T-helper 17 cell (primary cell): ENCODE measurements around the gene GJB6. TPM values are rescaled to one million over a fixed set of nuclear protein-coding genes. Genes with fewer than 3 reads are reported as not detected.
A peak's percentile ranks its signal among the peaks of the same experiment; 100 is the strongest.

Experiments used
- ATAC-seq: fragments of 150-1000 bp; cut with Tn5 transposase; 2 replicates; pipeline ENCODE4 v1.10.0; 2021; ENCODE audit warnings: mild to moderate bottlenecking, moderate library complexity
- DNase-seq, 3 donors: peaks; one replicate each; pipeline versions ENCODE4 v3.0.0 to v3.0.0-alpha.2; 2020 to 2021
- H3K9me3 ChIP-seq: one replicate; pipeline ENCODE4 v1.7.0; 2013; ENCODE audit warnings: low read length, mild to moderate bottlenecking; ENCODE audit not compliant: control insufficient read depth, poor library complexity, severe bottlenecking
- H3K27ac Mint-ChIP-seq: one replicate; pipeline ENCODE4 v1.8.0; 2022; ENCODE audit warnings: mild to moderate bottlenecking, moderate library complexity, mixed read lengths
- H3K27me3 Mint-ChIP-seq: one replicate; pipeline ENCODE4 v1.8.0; 2022; ENCODE audit warnings: mixed read lengths
- H3K36me3 Mint-ChIP-seq: one replicate; pipeline ENCODE4 v1.8.0; 2022; ENCODE audit warnings: low read depth, mixed read lengths
- H3K4me1 Mint-ChIP-seq: one replicate; pipeline ENCODE4 v1.8.0; 2022; ENCODE audit warnings: mild to moderate bottlenecking, mixed read lengths
- H3K4me3 Mint-ChIP-seq: one replicate; pipeline ENCODE4 v1.8.0; 2022; ENCODE audit warnings: mild to moderate bottlenecking, moderate library complexity, mixed read lengths
- total RNA-seq, 4 donors: library from RNA in 2 of 4; stranded (reverse) in 2 of 4; gene quantifications; one replicate each; pipeline ENCODE4 v1.2.3 and lab custom pipeline; 2022 to 2026

The GJB6 gene
- total RNA-seq, 2 donors from 2014 or later: 1.3 to 3.3 TPM

- no peaks in the 10 kb centered on the region for H3K9me3 ChIP-seq
- H3K27me3 Mint-ChIP-seq: peaks cover 33% of the 10 kb centered on the region
- no peak overlapping the region for H3K4me3 Mint-ChIP-seq
- H3K4me1 Mint-ChIP-seq: peaks cover 5% of the 10 kb centered on the region
- no peak for DNase-seq
- H3K27ac Mint-ChIP-seq: no peak overlapping the region
- ATAC-seq: no peak
- H3K36me3 Mint-ChIP-seq: peaks cover 6% of the 10 kb centered on the region
Observed at GRCh38 chr13:20209948-20210347, 22.2 kb downstream of the GJB6 start.

- no peak for ATAC-seq
- no peak for DNase-seq
- Mint-ChIP-seq H3K27me3 (peaks cover 44% of the 10 kb centered on the region), H3K36me3 (peaks cover 6% of the 10 kb centered on the region), H3K4me3 (no peak overlapping the region), H3K4me1 (peaks cover 5% of the 10 kb centered on the region), H3K27ac (no peak overlapping the region)
- H3K9me3 ChIP-seq: no peaks in the 10 kb centered on the region
Observed at GRCh38 chr13:20206698-20207235, 25.4 kb downstream of the GJB6 start.

DNA sequence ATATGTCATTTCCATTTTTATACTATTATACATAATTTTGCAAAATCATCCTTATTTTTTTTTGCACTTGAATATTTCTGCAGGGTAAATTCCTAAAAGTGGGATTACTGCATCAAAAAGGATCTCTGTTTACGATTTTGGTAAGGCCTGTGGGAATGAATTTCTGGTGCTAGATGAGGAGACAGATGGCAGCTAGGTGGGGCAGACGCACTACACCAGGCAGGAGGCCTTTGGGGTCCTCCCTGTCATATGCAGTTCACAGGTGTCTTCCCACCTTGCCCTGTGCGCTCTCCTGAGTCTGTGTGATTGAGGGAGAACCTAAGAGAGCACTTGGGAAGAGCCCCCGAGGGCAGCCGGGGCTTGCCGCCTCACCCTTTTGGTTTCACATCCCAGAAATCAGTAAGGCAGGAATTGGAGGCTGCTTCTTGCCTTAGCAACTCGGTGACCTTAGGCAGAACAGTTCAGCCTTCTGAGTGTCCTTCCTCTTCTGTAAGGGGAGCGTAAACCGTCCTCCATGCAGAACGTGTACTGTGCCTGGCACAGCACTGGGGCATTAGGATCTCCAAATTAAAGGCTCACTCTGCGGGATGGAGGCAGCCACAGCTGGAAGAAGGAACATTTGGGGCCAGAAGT is 25.9 kb downstream of the GJB6 start:
- Mint-ChIP-seq H3K27ac (no peak overlapping the region), H3K36me3 (peaks cover 6% of the 10 kb centered on the region), H3K27me3 (peaks cover 44% of the 10 kb centered on the region), H3K4me3 (no peak overlapping the region), H3K4me1 (peaks cover 5% of the 10 kb centered on the region)
- DNase-seq: no peak
- no peaks in the 10 kb centered on the region for H3K9me3 ChIP-seq
- ATAC-seq: no peak

DNA sequence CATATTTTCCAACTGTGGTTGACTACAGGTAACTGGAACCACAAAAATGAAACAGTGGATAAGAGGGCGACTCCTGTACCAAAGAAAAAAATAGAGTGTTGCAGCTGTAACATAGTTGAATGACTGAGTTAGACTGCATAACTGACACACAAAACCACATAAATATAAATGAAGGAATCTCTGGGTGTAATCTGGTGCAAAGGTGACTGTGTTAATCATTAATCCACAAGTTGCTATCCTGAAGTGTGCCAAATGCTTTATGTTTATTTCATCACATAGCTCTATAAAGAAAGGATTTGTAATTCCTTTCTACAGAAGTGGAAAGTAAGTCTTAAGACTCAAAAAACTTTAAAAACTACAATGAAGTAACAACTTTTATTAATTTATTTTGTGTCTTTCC is 33.3 kb downstream of the GJB6 start:
- Mint-ChIP-seq H3K4me1 (peaks cover 12% of the 10 kb centered on the region), H3K27me3 (peaks cover 50% of the 10 kb centered on the region), H3K36me3 (peaks cover 9% of the 10 kb centered on the region), H3K4me3 (no peak overlapping the region), H3K27ac (no peak overlapping the region)
- DNase-seq (no peak), ATAC-seq (no peak)
- H3K9me3 ChIP-seq: no peaks in the 10 kb centered on the region

DNA sequence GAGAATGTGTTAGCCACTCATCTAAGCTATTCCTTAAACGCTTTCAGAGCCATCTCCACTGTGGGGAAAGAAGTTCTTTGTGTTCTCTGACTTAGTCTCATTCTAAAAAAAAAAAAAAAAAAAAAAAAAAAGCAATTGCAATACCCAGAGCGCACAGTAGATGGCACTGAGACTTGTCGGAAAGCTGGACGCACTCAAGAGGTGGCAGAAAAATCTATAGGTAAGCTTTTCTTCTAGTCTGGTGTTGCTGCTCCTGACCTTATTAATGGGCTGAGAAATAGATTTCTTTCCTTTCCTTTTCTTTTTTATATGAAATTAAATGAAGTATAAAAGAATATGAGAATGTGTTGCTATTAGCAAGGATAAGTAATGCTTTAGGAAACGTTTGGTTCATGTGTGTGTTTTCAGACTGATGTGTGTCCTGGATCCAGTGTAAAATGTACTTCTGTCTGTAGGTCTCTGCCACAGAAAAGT is 34.7 kb downstream of the GJB6 start:
- no peaks in the 10 kb centered on the region for H3K9me3 ChIP-seq
- DNase-seq: no peak
- Mint-ChIP-seq H3K36me3 (peaks cover 9% of the 10 kb centered on the region), H3K4me1 (peaks cover 20% of the 10 kb centered on the region), H3K27me3 (peaks cover 52% of the 10 kb centered on the region), H3K4me3 (no peak overlapping the region), H3K27ac (no peak overlapping the region)
- ATAC-seq: peak; percentile 76

DNA sequence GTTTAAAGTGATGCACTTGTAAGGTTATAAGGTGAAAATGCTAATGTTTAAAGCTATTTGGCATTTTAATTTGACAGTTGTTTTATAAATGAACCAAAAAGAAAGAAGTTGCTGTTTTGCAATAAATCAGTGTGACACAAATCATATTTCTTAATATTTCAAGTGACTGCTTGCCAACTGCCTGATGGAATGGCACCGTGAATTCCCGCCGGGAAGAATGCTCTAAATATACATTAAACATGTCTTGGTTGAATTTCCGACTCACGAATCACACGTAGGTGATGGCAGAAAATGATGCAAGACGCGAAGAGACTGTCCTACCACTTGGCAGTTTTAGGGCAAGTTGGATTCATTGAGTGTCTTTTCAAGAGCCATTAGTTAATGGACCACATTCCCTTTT is 36.3 kb downstream of the GJB6 start:
- DNase-seq (no peak), ATAC-seq (no peak)
- peaks cover 9% of the 10 kb centered on the region for H3K36me3 Mint-ChIP-seq
- H3K27ac Mint-ChIP-seq: no peak overlapping the region
- H3K4me1 Mint-ChIP-seq: peaks cover 20% of the 10 kb centered on the region
- H3K4me3 Mint-ChIP-seq: no peak overlapping the region
- no peaks in the 10 kb centered on the region for H3K9me3 ChIP-seq
- H3K27me3 Mint-ChIP-seq: peaks cover 63% of the 10 kb centered on the region

DNA sequence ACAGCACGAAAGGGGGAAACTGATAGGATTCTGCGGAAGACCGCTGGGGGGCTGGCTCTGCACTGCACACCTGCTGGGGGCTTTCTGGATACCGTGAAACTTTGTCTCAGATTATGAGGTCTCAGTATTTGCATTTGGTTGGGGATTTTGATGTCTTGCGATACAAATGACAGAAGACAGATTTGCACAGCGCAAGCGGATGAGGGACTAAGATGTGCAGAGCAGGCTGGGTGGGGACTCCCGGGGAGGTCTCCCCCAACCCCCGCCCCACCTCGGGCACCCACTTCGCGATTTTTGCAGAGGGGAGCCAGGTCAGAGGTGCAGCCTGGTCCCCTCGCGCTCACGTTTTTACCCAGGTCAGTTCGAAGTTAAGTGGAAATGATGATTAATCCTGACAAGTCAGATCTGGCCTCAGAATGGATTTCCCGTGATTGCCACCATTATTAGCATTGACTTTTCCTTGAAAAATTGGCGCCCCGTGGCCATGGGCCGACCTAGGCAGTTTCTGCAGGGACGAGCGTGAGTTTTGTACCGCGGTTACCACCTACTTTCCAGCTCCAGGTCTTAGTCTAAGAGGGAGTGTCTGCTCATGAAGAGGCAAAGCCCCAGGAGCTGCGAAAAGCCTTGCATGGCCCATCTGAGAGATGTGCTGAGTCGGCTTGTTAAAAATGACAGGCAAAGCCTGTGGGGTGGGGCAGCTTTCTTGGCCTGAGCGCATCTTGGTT is 38.0 kb downstream of the GJB6 start:
- peak overlapping the region; percentile 16 for H3K27ac Mint-ChIP-seq
- H3K27me3 Mint-ChIP-seq: peaks cover 61% of the 10 kb centered on the region
- H3K4me3 Mint-ChIP-seq: peak overlapping the region; percentile 89
- ATAC-seq (peak; percentile 46), DNase-seq (no peak)
- no peaks in the 10 kb centered on the region for H3K9me3 ChIP-seq
- peaks cover 8% of the 10 kb centered on the region for H3K36me3 Mint-ChIP-seq
- H3K4me1 Mint-ChIP-seq: peaks cover 22% of the 10 kb centered on the region

- ATAC-seq (peak; percentile 38), DNase-seq (no peak)
- H3K4me3 Mint-ChIP-seq: peak overlapping the region; percentile 89
- no peaks in the 10 kb centered on the region for H3K9me3 ChIP-seq
- peaks cover 62% of the 10 kb centered on the region for H3K27me3 Mint-ChIP-seq
- peak overlapping the region; percentile 16 for H3K27ac Mint-ChIP-seq
- H3K36me3 Mint-ChIP-seq: peaks cover 8% of the 10 kb centered on the region
- peaks cover 22% of the 10 kb centered on the region for H3K4me1 Mint-ChIP-seq
Observed at GRCh38 chr13:20193162-20193906, 38.8 kb downstream of the GJB6 start.

DNA sequence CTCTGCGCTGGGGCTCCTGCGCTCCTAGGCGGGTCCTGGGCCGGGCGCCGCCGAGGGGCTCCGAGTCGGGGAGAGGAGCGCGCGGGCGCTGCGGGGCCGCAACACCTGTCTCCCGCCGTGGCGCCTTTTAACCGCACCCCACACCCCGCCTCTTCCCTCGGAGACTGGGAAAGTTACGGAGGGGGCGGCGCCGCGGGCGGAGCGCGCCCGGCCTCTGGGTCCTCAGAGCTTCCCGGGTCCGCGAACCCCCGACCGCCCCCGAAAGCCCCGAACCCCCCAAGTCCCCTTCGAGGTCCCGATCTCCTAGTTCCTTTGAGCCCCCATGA is 39.3 kb downstream of the GJB6 start, which contains the start of gene GJB2:
TSS of gene GJB2 (minus strand) at position 103 of the 326 bp plus-strand sequence. CDS start 3,357 bp downstream, outside the sequence.
- Mint-ChIP-seq H3K4me1 (peaks cover 22% of the 10 kb centered on the region), H3K36me3 (peaks cover 8% of the 10 kb centered on the region), H3K27ac (peak within 1 kb of the TSS; percentile 16), H3K4me3 (peak within 1 kb of the TSS; percentile 89), H3K27me3 (peaks cover 65% of the 10 kb centered on the region)
- DNase-seq (peak in 1 of 3 donors; percentile 25), ATAC-seq (peak; percentile 48)
- no peaks in the 10 kb centered on the region for H3K9me3 ChIP-seq

GRCh38 chr13:20192158-20192835 is 39.8 kb downstream of the GJB6 start:
- Mint-ChIP-seq H3K27ac (no peak overlapping the region), H3K4me1 (peaks cover 22% of the 10 kb centered on the region), H3K36me3 (peaks cover 8% of the 10 kb centered on the region), H3K4me3 (peak overlapping the region; percentile 89), H3K27me3 (peaks cover 66% of the 10 kb centered on the region)
- DNase-seq (no peak), ATAC-seq (no peak)
- H3K9me3 ChIP-seq: no peaks in the 10 kb centered on the region

DNA sequence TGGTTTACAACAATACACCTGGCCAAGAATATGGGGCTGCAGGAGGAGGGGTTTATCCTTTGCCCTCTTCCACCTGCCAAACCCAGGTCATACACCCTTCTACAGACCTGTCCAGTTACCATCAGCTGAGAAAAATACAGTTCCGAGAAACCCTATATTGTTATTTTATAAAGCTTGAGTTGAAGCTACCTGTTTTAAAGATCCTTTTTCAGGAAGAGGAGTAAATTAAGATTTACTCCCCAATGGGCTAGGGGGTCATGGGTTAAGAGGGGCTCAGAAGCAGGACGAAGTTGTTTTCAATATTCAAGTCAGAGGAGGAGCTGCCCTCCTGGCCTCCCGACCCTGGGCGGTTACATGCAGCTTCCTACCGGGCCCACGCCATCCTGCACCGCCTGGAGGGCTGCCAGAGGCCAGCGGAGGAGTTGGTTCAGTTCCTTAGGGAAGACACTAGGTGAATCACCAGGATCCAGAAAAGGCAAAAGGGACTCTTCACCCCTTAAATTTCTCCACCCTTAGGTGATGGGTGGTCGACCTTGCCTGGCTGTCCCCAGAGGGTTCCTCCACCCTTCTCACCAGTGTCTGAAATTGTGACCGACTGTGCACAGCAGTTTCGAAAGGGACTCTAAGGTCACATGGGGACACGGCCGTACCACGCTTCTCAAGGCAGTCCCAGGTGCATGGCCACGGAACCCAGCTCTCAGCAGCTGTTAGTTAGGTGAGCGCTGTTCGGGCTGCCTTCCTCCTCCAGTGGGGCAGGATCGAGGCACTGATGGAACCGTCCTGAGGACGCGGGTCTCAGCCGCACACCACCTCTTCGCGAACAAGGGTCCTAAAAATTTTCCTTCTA is 40.6 kb downstream of the GJB6 start:
- DNase-seq (no peak), ATAC-seq (no peak)
- Mint-ChIP-seq H3K4me1 (peaks cover 22% of the 10 kb centered on the region), H3K27ac (no peak overlapping the region), H3K36me3 (peaks cover 8% of the 10 kb centered on the region), H3K27me3 (peaks cover 59% of the 10 kb centered on the region), H3K4me3 (peak overlapping the region; percentile 73)
- no peaks in the 10 kb centered on the region for H3K9me3 ChIP-seq
